ENCODE results near the gene FOXS1.

FOXS1 gene

DNA sequence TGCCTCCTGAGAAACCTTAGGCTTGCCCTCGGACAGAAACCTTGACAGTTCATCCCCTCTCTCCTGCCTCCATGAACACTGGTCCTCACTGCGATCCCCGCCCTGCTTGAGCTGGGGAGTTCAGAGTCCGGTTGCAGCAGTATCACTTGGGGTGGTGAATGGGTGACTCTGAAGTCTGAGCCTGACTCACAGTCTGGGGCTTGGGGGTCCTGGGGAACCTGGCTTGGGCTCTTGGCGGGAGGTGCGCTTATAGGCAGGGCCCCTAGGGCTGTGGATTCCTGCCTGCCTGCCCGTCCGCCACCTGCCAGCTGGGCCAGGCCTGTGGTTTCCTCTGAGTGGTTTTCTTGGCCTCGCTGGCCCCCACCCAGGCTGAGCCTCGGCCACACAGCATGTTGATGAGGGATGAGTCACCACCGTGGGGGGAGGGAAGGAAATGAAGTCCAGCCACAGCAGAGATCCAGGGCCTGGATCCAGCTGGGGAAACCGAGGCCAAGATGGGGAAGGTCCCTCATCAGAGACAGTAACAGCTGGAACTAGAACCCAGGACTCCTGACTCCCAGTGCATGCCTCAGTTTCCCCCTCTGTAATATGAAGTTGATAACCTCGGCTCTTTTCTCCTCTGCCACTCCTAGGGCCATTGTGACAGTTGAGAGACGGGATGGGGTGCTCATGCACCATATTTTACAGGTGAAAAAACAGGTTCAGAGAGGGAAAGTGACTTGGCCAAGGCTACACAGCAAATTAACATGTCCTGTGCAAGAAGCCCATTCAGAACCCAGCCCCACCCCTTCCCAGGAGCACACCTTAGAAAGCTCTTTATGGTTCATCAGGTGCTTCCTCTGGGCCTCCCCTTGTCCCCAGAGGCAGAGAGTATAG lies 9.2 kb downstream of the FOXS1 start:
- TF ChIP-seq, protein P1, sequence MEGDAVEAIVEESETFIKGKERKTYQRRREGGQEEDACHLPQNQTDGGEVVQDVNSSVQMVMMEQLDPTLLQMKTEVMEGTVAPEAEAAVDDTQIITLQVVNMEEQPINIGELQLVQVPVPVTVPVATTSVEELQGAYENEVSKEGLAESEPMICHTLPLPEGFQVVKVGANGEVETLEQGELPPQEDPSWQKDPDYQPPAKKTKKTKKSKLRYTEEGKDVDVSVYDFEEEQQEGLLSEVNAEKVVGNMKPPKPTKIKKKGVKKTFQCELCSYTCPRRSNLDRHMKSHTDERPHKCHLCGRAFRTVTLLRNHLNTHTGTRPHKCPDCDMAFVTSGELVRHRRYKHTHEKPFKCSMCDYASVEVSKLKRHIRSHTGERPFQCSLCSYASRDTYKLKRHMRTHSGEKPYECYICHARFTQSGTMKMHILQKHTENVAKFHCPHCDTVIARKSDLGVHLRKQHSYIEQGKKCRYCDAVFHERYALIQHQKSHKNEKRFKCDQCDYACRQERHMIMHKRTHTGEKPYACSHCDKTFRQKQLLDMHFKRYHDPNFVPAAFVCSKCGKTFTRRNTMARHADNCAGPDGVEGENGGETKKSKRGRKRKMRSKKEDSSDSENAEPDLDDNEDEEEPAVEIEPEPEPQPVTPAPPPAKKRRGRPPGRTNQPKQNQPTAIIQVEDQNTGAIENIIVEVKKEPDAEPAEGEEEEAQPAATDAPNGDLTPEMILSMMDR (IDR thresholded peaks at IDR 0.05; ENCODE audit: low read depth, low read length), result no peak
- no peak overlapping the region for H3K4me3 ChIP-seq (ENCODE audit: low read depth, low read length)
- in situ Hi-C loops (cut with HindIII; ENCODE audit: low sequenced_read_pairs), result no loop called here
- peak; percentile 96 for DNase-seq (ENCODE audit: low read depth, low spot score)

- H3K4me3 ChIP-seq (ENCODE audit: low read depth, low read length), result no peak overlapping the region
- TF ChIP-seq, protein P1 (IDR thresholded peaks at IDR 0.05; ENCODE audit: low read depth, low read length), result no peak
- in situ Hi-C loops (cut with HindIII; ENCODE audit: low sequenced_read_pairs), result no loop called here
- no peak for DNase-seq (ENCODE audit: low read depth, low spot score)
Observed at GRCh38 chr20:31835554-31835953, 9.8 kb downstream of the FOXS1 start.

DNA sequence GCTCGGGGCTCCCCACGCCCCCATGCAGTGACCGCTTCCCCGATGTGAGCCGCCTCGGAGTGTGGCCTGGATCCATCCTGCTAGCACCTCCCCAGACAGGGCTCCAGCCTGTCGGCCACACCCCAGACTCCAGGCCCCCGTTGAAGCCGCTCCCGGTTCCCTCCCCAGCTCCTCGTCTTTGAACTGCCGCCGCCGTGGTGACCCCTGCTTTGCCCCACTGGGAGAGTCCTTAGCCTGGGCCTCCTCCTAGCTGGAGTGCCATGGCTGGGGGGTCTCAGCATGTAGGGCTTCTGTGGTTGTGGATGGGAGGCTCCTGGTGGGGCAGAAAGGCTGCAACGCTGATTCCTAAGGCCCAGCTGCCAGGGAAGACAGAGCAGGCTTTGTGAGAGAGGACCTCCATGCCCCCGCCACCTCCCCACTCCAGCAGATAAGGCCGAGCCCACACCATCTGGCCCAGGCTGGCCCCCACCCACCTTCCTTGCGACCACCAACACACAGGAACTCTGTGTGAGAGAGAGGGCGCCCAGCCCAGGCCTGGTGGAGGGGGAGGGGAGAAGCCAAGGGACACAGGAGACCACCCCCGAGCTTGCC lies 11.4 kb downstream of the FOXS1 start:
- in situ Hi-C loops (cut with HindIII; ENCODE audit: low sequenced_read_pairs), result no loop called here
- TF ChIP-seq, protein P1 (IDR thresholded peaks at IDR 0.05; ENCODE audit: low read depth, low read length), result no peak
- no peak for DNase-seq (ENCODE audit: low read depth, low spot score)
- no peak overlapping the region for H3K4me3 ChIP-seq (ENCODE audit: low read depth, low read length)

DNA sequence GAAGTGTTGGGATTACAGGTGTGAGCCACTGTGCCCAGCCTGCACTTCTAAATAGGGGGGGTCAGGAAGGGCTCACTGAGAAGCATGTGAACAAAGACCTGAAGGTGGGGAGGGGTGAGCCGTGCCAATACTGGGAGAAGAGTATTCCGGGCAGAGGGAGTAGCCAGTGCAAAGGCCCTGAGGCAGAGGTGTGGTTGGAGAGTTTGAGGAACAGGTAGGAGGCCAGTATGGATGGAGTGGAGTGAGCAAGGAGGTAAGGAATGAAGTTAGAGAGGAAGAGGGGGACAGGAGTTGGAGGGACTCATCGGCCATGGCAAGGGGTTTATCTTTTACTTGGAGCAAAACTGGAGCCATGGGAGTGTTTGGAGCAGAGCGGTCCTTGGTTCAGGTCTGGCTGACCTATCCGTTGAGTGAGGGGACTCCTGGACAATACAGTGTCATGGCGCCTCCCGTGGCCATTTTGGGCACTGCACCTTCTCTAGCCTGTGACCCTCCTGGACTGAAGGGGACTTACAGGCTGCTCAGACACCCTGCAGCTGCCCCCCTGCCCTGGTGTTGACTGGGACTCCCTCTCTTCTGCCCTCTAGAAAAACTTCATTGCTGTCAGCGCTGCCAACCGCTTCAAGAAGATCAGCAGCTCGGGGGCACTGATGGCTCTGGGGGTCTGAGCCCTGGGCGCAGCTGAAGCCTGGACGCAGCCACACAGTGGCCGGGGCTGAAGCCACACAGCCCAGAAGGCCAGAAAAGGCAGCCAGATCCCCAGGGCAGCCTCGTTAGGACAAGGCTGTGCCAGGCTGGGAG lies 12.1 kb downstream of the FOXS1 start:
- DNase-seq (ENCODE audit: low read depth, low spot score), result no peak
- TF ChIP-seq, protein P1 (IDR thresholded peaks at IDR 0.05; ENCODE audit: low read depth, low read length), result peak; percentile 90
- in situ Hi-C loops (cut with HindIII; ENCODE audit: low sequenced_read_pairs), result no loop called here
- H3K4me3 ChIP-seq (ENCODE audit: low read depth, low read length), result no peak overlapping the region

DNA sequence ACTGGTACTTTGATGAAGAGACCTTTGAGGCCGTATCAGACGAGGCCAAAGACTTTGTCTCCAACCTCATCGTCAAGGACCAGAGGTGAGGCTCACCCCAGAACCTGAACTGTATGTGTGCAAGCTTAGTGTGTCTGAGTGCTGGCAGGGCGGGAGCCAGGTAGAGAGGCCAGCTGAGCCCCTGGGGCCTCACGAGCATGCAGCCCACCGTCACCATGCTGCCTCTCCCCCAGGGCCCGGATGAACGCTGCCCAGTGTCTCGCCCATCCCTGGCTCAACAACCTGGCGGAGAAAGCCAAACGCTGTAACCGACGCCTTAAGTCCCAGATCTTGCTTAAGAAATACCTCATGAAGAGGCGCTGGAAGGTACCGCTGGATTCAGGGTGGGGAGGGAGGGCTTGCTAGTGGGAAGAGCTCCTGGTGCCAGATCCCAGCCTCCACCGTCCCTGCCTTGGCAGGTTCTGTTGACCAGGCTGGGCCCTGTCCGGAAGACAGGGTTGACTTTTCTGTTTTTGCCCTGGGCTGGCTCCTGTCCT lies 13.6 kb downstream of the FOXS1 start:
- in situ Hi-C loops (cut with HindIII; ENCODE audit: low sequenced_read_pairs), result no loop called here
- H3K4me3 ChIP-seq (ENCODE audit: low read depth, low read length), result no peak overlapping the region
- TF ChIP-seq, protein P1 (IDR thresholded peaks at IDR 0.05; ENCODE audit: low read depth, low read length), result no peak
- DNase-seq (ENCODE audit: low read depth, low spot score), result no peak

- H3K4me3 ChIP-seq (ENCODE audit: low read depth, low read length), result no peak overlapping the region
- no peak for DNase-seq (ENCODE audit: low read depth, low spot score)
- TF ChIP-seq, protein P1 (IDR thresholded peaks at IDR 0.05; ENCODE audit: low read depth, low read length), result no peak
- in situ Hi-C loops (cut with HindIII; ENCODE audit: low sequenced_read_pairs), result no loop called here
Observed at GRCh38 chr20:31831211-31831610, 14.2 kb downstream of the FOXS1 start.

Data from astrocyte of the spinal cord (primary cell).